ENCODE results near the gene RAD51B.

GRCh38 chr14:68650404-68650994, 830.9 kb downstream of the RAD51B start:
- TF ChIP-seq CTCF (IDR thresholded peaks at IDR 0.05), result no peak
- TF ChIP-seq TCF7L2 (IDR thresholded peaks at IDR 0.05; ENCODE audit: low read depth, low read length), result no peak
- no peak for TF ChIP-seq POLR2AphosphoS5 (IDR thresholded peaks at IDR 0.05; ENCODE audit: low read depth, low read length)
- TF ChIP-seq SIN3A (IDR thresholded peaks at IDR 0.05; ENCODE audit: borderline replicate concordance, insufficient read depth, low read depth, low read length), result no peak
- TF ChIP-seq REST (IDR thresholded peaks at IDR 0.05; ENCODE audit: insufficient read depth in 1 of 2, low read depth in 2 of 2, low read length in 1 of 2), result no peak
